Fibroblast of lung (primary cell): ENCODE results near the gene ARHGEF18. TPM values are rescaled to one million over a fixed set of nuclear protein-coding genes. Genes with fewer than 3 reads are reported as not detected.
A peak's percentile ranks its signal among the peaks of the same experiment; 100 is the strongest.

Experiments used
- DNase-seq, 2 donors: peaks; one replicate each; pipeline versions ENCODE4 v3.0.0 to v3.0.0-alpha.2; 2010; ENCODE audit warnings: low read depth in 2 of 2
- H2AFZ ChIP-seq: 2 replicates; pipeline ENCODE4 v1.5.1; 2012; ENCODE audit warnings: low read length, control low read depth, inconsistent platforms
- H3K27ac ChIP-seq: 2 replicates; pipeline ENCODE4 v1.5.1; 2011; ENCODE audit warnings: low read length, control low read depth; ENCODE audit not compliant: insufficient read depth
- H3K27me3 ChIP-seq: 2 replicates; pipeline ENCODE4 v1.5.1; 2011; ENCODE audit warnings: mild to moderate bottlenecking, low read length; ENCODE audit not compliant: control insufficient read depth, insufficient read depth
- H3K36me3 ChIP-seq: 2 replicates; pipeline ENCODE4 v1.5.1; 2011; ENCODE audit warnings: low read length; ENCODE audit not compliant: control insufficient read depth, insufficient read depth
- H3K4me1 ChIP-seq: 2 replicates; pipeline ENCODE4 v1.5.1; 2011; ENCODE audit warnings: low read length; ENCODE audit not compliant: control insufficient read depth, insufficient read depth; ENCODE audit errors: extremely low read depth
- H3K4me2 ChIP-seq: 2 replicates; pipeline ENCODE4 v1.5.1; 2011; ENCODE audit warnings: low read length, control low read depth; ENCODE audit not compliant: insufficient read depth; ENCODE audit errors: extremely low read depth
- H3K4me3 ChIP-seq, 4 experiments: fragments of 200-600 bp in 1 of 4; sonication (generic) in 1 of 4; replicated peaks in 1 of 4; 2 replicates each; pipeline ENCODE4 v1.5.1; 2011 to 2016; ENCODE audit warnings: low read length in 4 of 4, low read depth in 3 of 4, mild to moderate bottlenecking in 3 of 4, control low read depth in 2 of 4, inconsistent platforms in 1 of 4, mixed read lengths in 1 of 4; ENCODE audit not compliant: insufficient read depth in 1 of 4; ENCODE audit errors: control extremely low read depth in 1 of 4
- H3K79me2 ChIP-seq: 2 replicates; pipeline ENCODE4 v1.5.1; 2012; ENCODE audit warnings: mild to moderate bottlenecking, low read length, inconsistent platforms; ENCODE audit not compliant: control insufficient read depth, insufficient read depth
- H3K9ac ChIP-seq: 2 replicates; pipeline ENCODE4 v1.5.1; 2011; ENCODE audit warnings: mild to moderate bottlenecking, low read length, control low read depth; ENCODE audit not compliant: insufficient read depth
- H3K9me3 ChIP-seq: 2 replicates; pipeline ENCODE4 v1.5.1; 2012; ENCODE audit warnings: low read depth, low read length; ENCODE audit not compliant: control insufficient read depth, insufficient read depth
- H4K20me1 ChIP-seq: 2 replicates; pipeline ENCODE4 v1.5.1; 2011; ENCODE audit warnings: low read length; ENCODE audit not compliant: control insufficient read depth, insufficient read depth; ENCODE audit errors: extremely low read depth
- EZH2 ChIP-seq: IDR thresholded peaks from 2 replicates; pipeline ENCODE4 v1.5.1; 2012; ENCODE audit warnings: low read length, control low read depth, mild to moderate bottlenecking; ENCODE audit errors: missing control alignments
- polyA plus RNA-seq, 2 donors: library from polyadenylated mRNA; depleted of rRNA in 1 of 2; stranded (reverse) in 1 of 2; unstranded in 1 of 2; fragments of >200 nt; gene quantifications; 2 replicates each; pipeline ENCODE4 v1.2.1, GENCODE V29; 2011 to 2012; ENCODE audit warnings: missing spikeins in 1 of 2
- total RNA-seq: library from RNA; depleted of rRNA; stranded (reverse); fragments of >200 nt; gene quantifications from 2 replicates; pipeline ENCODE4 v1.2.1, GENCODE V29; 2014
- TF ChIP-seq, protein P1 (sequence below), 2 donors: IDR thresholded peaks in 1 of 2; conservative IDR thresholded peaks in 1 of 2; 1 replicate in 1 of 2; 2 replicates in 1 of 2; pipeline ENCODE4 v1.5.1; 2011 to 2012; ENCODE audit warnings: low read length in 2 of 2, control low read depth in 1 of 2, inconsistent platforms in 1 of 2, low read depth in 1 of 2, mild to moderate bottlenecking in 1 of 2

Gene ARHGEF18
- total and polyA plus RNA-seq, 2 donors (not counting 1 experiment from before 2014, with no cell fraction given), result 6.1 to 45.1 TPM

DNA sequence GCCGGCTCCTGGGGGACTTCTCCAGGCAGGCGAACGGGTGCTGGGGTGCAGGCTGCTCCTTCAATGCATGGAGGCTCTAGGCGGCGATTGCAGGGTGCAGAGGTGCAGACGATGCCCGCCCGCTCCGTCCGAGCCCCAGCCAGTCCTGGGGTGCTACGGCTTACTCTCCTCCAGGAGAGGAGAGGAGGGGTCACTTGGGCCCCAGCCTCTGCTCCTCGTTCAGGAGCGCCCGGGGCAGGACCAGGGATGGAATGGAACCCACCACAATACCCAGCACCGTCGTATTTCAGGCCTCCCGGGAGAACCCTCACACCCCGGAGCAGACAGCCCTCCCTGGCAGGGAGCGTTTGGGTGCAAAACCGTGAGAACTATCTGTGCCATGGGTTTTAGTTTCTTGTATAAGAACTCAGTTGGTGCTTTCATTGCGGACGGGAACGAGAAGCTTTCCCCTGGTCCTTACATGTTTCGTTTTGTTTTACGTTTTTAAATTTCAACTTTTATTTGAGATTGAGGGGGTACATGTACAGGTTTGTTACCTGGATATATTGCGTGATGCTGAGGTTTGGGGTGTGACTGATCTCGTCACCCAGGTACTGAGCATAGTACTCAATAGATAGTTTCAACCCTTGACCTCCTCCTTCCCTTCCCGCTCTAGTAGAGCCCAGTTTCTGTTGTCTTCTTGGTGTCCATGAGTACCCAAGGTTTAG lies 46.8 kb downstream of the ARHGEF18 start:
- Histone ChIP-seq H3K9ac (peak overlapping the region; percentile 79), H3K9me3 (no peaks in the 10 kb centered on the region), H3K4me2 (peak overlapping the region; percentile 90), H3K4me1 (peaks cover 7% of the 10 kb centered on the region), H3K27me3 (no peaks in the 10 kb centered on the region), H3K79me2 (peaks cover 20% of the 10 kb centered on the region), H3K36me3 (no peaks in the 10 kb centered on the region), H2AFZ (peak overlapping the region; percentile 47), H3K27ac (peak overlapping the region; percentile 53), H4K20me1 (no peaks in the 10 kb centered on the region), H3K4me3 (peak overlapping the region; percentile 57 to 95 (median 86))
- TF ChIP-seq EZH2, result no peak
- TF ChIP-seq, protein P1, sequence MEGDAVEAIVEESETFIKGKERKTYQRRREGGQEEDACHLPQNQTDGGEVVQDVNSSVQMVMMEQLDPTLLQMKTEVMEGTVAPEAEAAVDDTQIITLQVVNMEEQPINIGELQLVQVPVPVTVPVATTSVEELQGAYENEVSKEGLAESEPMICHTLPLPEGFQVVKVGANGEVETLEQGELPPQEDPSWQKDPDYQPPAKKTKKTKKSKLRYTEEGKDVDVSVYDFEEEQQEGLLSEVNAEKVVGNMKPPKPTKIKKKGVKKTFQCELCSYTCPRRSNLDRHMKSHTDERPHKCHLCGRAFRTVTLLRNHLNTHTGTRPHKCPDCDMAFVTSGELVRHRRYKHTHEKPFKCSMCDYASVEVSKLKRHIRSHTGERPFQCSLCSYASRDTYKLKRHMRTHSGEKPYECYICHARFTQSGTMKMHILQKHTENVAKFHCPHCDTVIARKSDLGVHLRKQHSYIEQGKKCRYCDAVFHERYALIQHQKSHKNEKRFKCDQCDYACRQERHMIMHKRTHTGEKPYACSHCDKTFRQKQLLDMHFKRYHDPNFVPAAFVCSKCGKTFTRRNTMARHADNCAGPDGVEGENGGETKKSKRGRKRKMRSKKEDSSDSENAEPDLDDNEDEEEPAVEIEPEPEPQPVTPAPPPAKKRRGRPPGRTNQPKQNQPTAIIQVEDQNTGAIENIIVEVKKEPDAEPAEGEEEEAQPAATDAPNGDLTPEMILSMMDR (conservative IDR thresholded peaks at IDR 0.05 in 1 of 2, IDR thresholded peaks at IDR 0.05 in 1 of 2; ENCODE audit: low read depth in 1 of 2, low read length in 2 of 2), result no peak
- no peak for DNase-seq

DNA sequence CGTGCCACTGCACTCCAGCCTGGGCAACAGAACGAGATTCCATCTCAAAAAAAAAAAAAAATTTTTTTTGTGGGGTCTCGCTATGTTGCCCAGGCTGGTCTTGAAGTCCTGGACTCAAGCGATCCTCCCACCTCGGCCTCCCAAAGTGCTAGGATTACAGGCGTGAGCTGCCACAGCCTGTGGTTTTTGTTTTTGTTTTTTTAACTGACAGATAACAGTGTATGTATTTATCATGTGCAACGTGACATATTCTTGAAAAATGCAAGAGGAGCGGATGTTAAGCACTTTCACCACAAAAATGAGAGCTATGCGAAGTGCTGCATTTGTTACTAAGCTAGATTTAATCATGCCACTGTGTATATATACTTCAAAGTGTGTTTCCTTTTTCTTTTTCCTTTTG lies 49.0 kb downstream of the ARHGEF18 start:
- H3K27me3 ChIP-seq, result no peaks in the 10 kb centered on the region
- H3K79me2 ChIP-seq, result peaks cover 24% of the 10 kb centered on the region
- H3K4me1 ChIP-seq, result peaks cover 7% of the 10 kb centered on the region
- DNase-seq, result peak; percentile 74 to 97
- TF ChIP-seq, protein P1 (conservative IDR thresholded peaks at IDR 0.05 in 1 of 2, IDR thresholded peaks at IDR 0.05 in 1 of 2; ENCODE audit: low read depth in 1 of 2, low read length in 2 of 2), result no peak
- TF ChIP-seq EZH2, result no peak
- no peak overlapping the region for H3K27ac ChIP-seq
- no peak overlapping the region for H2AFZ ChIP-seq
- H3K9ac ChIP-seq, result no peak overlapping the region
- no peaks in the 10 kb centered on the region for H4K20me1 ChIP-seq
- H3K36me3 ChIP-seq, result no peaks in the 10 kb centered on the region
- H3K4me3 ChIP-seq, result no peak overlapping the region
- H3K4me2 ChIP-seq, result no peak overlapping the region
- no peaks in the 10 kb centered on the region for H3K9me3 ChIP-seq

Other genes starting within 250 kb of the ARHGEF18 start
- 23.9 and 25.4 TPM in 2 replicates for gene INSR, start 54.5 kb upstream of the ARHGEF18 start, total RNA-seq
- gene INSR, start 54.5 kb upstream of the ARHGEF18 start, polyA plus RNA-seq, result 2.3 and 3.7 TPM in 2 replicates
- gene PEX11G, start 140.1 kb downstream of the ARHGEF18 start, total RNA-seq, result 3.8 and 3.9 TPM in 2 replicates
- 1.2 and 1.5 TPM in 2 replicates for gene PEX11G, start 140.1 kb downstream of the ARHGEF18 start, polyA plus RNA-seq
- 16.2 and 16.7 TPM in 2 replicates for gene ZNF358, start 167.2 kb downstream of the ARHGEF18 start, total RNA-seq
- 24.0 and 26.8 TPM in 2 replicates for gene ZNF358, start 167.2 kb downstream of the ARHGEF18 start, polyA plus RNA-seq
- 3.9 and 4.0 TPM in 2 replicates for gene MCOLN1, start 173.7 kb downstream of the ARHGEF18 start, total RNA-seq
- gene MCOLN1, start 173.7 kb downstream of the ARHGEF18 start, polyA plus RNA-seq, result 15.1 and 20.5 TPM in 2 replicates
- gene PNPLA6, start 186.8 kb downstream of the ARHGEF18 start, total RNA-seq, result 61.9 and 89.2 TPM in 2 replicates
- gene PNPLA6, start 186.8 kb downstream of the ARHGEF18 start, polyA plus RNA-seq, result 20.9 and 34.2 TPM in 2 replicates
- not detected in 2 replicates for gene CAMSAP3, start 246.9 kb downstream of the ARHGEF18 start, total RNA-seq
- not detected in 2 replicates for gene CAMSAP3, start 246.9 kb downstream of the ARHGEF18 start, polyA plus RNA-seq